Melanocyte of skin (primary cell): ENCODE measurements around the gene CD244. TPM values are rescaled to one million over a fixed set of nuclear protein-coding genes. Genes with fewer than 3 reads are reported as not detected.

Experiments
- total RNA-seq, 2 donors: library from RNA; depleted of rRNA; stranded (reverse); fragments of >200 nt; gene quantifications; 2 replicates each; pipeline ENCODE4 v1.2.3, GENCODE V29; 2012

The CD244 gene, protein sequence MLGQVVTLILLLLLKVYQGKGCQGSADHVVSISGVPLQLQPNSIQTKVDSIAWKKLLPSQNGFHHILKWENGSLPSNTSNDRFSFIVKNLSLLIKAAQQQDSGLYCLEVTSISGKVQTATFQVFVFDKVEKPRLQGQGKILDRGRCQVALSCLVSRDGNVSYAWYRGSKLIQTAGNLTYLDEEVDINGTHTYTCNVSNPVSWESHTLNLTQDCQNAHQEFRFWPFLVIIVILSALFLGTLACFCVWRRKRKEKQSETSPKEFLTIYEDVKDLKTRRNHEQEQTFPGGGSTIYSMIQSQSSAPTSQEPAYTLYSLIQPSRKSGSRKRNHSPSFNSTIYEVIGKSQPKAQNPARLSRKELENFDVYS
- total RNA-seq = under 1 TPM in 1 of 2 donors, not detected in 1; 0.33 TPM

DNA sequence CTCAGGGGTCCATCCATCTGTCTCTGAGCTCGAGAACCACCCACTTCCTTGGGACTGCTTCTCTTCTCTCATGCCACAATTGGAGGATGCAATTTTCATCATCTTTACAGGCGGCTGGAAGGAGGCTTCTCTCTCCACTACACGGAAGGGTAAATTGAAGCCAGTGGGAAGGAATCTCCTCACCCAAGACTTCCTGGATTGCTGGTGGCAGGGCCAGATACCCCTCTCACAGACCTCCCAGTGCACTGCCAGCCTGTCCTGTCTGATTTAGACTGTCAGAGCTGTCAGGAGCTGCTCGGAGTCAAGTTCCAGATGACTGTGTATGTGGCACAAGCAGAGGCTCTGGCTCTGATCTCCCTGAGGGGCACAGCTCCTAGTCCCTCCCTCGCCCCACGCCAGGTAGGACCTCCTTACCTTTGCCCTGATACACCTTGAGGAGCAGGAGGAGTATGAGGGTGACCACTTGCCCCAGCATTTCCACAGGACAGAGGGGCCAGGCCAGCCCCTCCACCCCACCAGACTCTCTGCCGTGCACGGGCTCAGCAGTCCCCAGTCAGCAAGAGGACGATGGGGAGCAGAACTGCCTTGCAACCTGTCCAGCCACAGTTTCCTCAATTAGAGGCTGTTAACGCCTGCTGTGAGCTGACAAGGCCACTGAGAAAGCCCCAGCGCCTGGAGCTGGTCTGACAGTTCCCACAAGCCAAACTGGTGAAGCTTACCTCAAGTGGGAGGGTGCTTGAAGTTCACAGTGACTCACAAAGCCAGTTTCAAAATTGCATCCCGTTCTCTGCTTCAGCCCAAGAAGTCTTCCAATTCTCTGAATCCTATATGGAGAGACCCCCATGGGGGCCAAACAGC, at the start of gene CD244:
Gene CD244 (minus strand): TSS at position 685 of the 858 bp plus-strand sequence. CDS start 210 bp downstream, at position 475.

DNA sequence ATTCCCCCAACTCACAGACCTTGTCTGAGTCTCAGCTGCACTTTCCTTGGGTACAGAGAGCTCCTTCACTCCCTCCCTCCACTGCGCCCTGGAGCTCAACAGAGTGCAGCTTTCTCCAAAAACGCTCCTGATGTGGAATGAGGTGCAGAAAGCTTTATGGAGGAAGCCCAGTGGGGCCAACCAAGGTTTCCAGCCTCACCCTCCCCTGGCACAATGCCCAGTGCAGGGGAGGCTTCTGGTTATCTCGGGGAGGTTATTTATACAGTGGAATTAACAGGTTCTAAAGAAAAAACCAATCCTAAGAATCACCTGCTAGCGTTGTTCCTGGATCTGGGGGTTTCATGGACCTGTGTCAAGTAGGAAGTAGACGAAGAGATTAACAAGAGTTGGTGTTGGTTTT, 22.4 kb upstream of the CD244 start, which contains the start of gene ITLN1:
Gene ITLN1 (minus strand): TSS at position 139 of the 400 bp plus-strand sequence. CDS start 303 bp downstream, outside the sequence.

DNA sequence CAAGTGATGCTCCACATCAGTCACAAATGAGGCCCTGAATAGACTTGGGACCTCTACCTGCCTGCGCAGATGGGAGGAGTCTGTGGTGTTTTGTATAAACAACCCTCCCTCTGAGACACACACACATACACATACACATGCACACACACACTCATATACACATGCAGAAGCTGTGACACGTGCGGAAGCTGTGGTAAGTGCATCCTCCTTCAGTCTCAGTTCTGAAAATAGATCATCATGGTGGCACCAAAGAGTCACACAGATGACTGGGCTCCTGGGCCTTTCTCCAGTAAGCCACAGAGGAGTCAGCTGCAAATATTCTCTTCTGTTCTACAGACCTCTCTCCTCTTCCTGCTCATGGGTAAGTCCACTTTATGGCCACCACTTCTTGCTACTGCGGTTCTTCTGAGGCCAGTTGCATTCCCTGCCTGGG, 66.7 kb downstream of the CD244 start, which contains the start of gene LY9:
Gene LY9 (plus strand): TSS at position 224 of the 433 bp plus-strand sequence. CDS start 14 bp downstream, at position 238.

Other genes starting within 250 kb of the CD244 start
- not detected for gene SLAMF1, start 215.8 kb downstream of the CD244 start, total RNA-seq
- not detected for gene CD48, start 151.1 kb downstream of the CD244 start, total RNA-seq
- under 1 TPM in 1 of 2 donors, not detected in 1; 0.33 TPM for gene SLAMF7, start 123.6 kb downstream of the CD244 start, total RNA-seq
- not detected for gene LY9, start 66.7 kb downstream of the CD244 start, total RNA-seq
- not detected for gene ITLN1, start 22.3 kb upstream of the CD244 start, total RNA-seq
- not detected for gene ITLN2, start 91.9 kb upstream of the CD244 start, total RNA-seq
- gene F11R, start 158.3 kb upstream of the CD244 start, total RNA-seq = 10 to 100 TPM; 13.4 to 47.0 TPM
- gene TSTD1, start 176.1 kb upstream of the CD244 start, total RNA-seq = 1 to 10 TPM; 2.7 to 6.9 TPM
- gene USF1, start 183.1 kb upstream of the CD244 start, total RNA-seq = 10 to 100 TPM; 75.0 to 92.9 TPM
- gene ARHGAP30, start 207.0 kb upstream of the CD244 start, total RNA-seq = under 1 TPM in 1 of 2 donors, not detected in 1; under 0.01 TPM
- gene NECTIN4, start 226.7 kb upstream of the CD244 start, total RNA-seq = under 1 TPM in 1 of 2 donors, not detected in 1; 0.69 TPM
- gene KLHDC9, start 235.5 kb upstream of the CD244 start, total RNA-seq = 1 to 10 TPM in 1 of 2 donors, under 1 TPM in 1; under 0.01 to 1.7 TPM